ENCODE measurements around the gene GXYLT1. TPM values are rescaled to one million over a fixed set of nuclear protein-coding genes. Genes with fewer than 3 reads are reported as not detected.
"Not testable (repeated sequence)": the region's sequence is repeated elsewhere in the genome, so short reads cannot be mapped to it uniquely, and the experiment has no call there.

GXYLT1 gene
- total and polyA plus RNA-seq, 2 experiments from 2014 or later = 9.0 to 28.8 TPM

- TF ChIP-seq EZH2 (IDR thresholded peaks at IDR 0.05; ENCODE audit: borderline replicate concordance) (no peak), EZH2phosphoT487 (IDR thresholded peaks at IDR 0.05; ENCODE audit: low read depth, severe bottlenecking, unreplicated experiment) (no peak)
- TF ChIP-seq, protein P1, sequence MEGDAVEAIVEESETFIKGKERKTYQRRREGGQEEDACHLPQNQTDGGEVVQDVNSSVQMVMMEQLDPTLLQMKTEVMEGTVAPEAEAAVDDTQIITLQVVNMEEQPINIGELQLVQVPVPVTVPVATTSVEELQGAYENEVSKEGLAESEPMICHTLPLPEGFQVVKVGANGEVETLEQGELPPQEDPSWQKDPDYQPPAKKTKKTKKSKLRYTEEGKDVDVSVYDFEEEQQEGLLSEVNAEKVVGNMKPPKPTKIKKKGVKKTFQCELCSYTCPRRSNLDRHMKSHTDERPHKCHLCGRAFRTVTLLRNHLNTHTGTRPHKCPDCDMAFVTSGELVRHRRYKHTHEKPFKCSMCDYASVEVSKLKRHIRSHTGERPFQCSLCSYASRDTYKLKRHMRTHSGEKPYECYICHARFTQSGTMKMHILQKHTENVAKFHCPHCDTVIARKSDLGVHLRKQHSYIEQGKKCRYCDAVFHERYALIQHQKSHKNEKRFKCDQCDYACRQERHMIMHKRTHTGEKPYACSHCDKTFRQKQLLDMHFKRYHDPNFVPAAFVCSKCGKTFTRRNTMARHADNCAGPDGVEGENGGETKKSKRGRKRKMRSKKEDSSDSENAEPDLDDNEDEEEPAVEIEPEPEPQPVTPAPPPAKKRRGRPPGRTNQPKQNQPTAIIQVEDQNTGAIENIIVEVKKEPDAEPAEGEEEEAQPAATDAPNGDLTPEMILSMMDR (IDR thresholded peaks at IDR 0.05; ENCODE audit: poor library complexity) = no peak
- Histone ChIP-seq H3K9me3 (ENCODE audit: low read depth) (no peaks in the 10 kb centered on the region), H4K20me1 (ENCODE audit: insufficient read depth, poor library complexity, severe bottlenecking) (no peaks in the 10 kb centered on the region), H3K9me2 (replicated peaks; ENCODE audit: insufficient read depth) (no peaks in the 10 kb centered on the region), H3K4me2 (no peak overlapping the region), H3K4me3 (no peak overlapping the region), H3K36me3 (replicated peaks; ENCODE audit: insufficient read depth, low read depth) (no peaks in the 10 kb centered on the region), H3K4me1 (ENCODE audit: insufficient read depth) (no peaks in the 10 kb centered on the region), H3K27ac (no peak overlapping the region), H3K27me3 (no peaks in the 10 kb centered on the region), H3K79me2 (peaks cover 47% of the 10 kb centered on the region), H2AFZ (no peak overlapping the region)
- no peak for DNase-seq (ENCODE audit: low spot score)
- WGBS (ENCODE audit: low lambda C conversion rate, missing lambda C conversion rate) = 70% methylated on average over 2 of the region's 2 CpGs
Observed at GRCh38 chr12:42119085-42119633, 25.5 kb downstream of the GXYLT1 start.

DNA sequence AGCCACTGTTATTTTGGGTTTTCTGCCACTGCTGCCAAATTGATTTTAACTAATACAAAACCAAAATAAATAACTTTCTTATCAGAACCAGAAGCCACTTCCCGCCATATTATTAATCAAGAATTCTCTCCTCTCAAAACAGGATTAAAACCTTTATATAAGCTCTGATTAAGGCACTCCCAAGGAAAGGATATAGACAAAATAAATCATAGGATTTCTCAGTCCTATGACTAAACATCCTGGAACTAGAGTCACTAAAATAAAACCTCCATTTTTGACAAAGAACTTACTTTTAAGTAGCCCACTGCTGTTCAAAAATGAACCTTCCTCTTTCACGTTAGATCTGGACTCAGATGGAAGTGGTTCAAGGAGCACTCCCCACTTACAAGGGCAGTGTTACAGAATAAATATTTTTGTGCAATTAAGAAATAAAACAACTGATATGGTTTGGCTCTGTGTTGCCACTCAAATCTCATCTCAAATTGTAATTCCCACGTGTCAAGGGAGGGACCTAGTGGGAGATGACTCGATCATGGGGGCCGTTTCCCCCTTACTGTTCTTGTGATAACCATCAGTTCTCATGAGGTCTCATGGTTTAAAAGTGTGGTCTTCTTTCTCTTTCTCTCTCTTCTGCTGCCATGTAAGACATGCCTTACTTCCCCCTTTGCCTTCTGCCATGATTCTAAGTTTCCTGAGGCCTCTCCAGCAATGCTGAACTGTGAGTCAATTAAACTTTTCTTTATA, 26.4 kb downstream of the GXYLT1 start:
- no peaks in the 10 kb centered on the region for H3K9me2 ChIP-seq (replicated peaks; ENCODE audit: insufficient read depth)
- no peak overlapping the region for H3K4me3 ChIP-seq
- no peaks in the 10 kb centered on the region for H3K9me3 ChIP-seq (ENCODE audit: low read depth)
- WGBS (ENCODE audit: low lambda C conversion rate, missing lambda C conversion rate) = 93% methylated on average over 5 of the region's 5 CpGs
- H4K20me1 ChIP-seq (ENCODE audit: insufficient read depth, poor library complexity, severe bottlenecking) = no peaks in the 10 kb centered on the region
- DNase-seq (ENCODE audit: low spot score) = no peak
- H3K36me3 ChIP-seq (replicated peaks; ENCODE audit: insufficient read depth, low read depth) = no peaks in the 10 kb centered on the region
- TF ChIP-seq, protein P1 (IDR thresholded peaks at IDR 0.05; ENCODE audit: poor library complexity) = no peak
- TF ChIP-seq EZH2phosphoT487 (IDR thresholded peaks at IDR 0.05; ENCODE audit: low read depth, severe bottlenecking, unreplicated experiment) (no peak), EZH2 (IDR thresholded peaks at IDR 0.05; ENCODE audit: borderline replicate concordance) (no peak)
- no peaks in the 10 kb centered on the region for H3K27me3 ChIP-seq
- H3K4me1 ChIP-seq (ENCODE audit: insufficient read depth) = no peaks in the 10 kb centered on the region
- H3K4me2 ChIP-seq = no peak overlapping the region
- H3K27ac ChIP-seq = no peak overlapping the region
- peaks cover 43% of the 10 kb centered on the region for H3K79me2 ChIP-seq
- no peak overlapping the region for H2AFZ ChIP-seq

DNA sequence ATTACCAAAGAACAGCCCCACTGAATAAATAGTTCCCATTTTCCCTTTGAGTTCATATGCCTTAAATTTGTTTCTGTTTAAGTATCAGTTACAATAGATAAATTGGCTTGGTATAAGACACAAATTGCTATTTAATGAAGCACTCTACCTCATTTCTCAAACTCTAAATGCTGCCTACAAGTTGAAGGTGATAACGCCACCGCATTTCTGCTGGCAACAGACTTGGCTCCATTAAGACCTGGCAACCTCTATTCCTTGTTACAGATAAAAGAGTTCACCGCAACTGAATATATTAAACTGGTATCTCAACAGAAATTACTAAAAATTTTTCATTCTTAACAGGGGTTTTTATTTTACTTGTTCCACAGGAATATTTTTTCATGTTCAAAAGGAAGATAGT, 35.6 kb downstream of the GXYLT1 start:
- Histone ChIP-seq H3K79me2 (peaks cover 2% of the 10 kb centered on the region), H3K9me3 (ENCODE audit: low read depth) (no peaks in the 10 kb centered on the region), H3K27ac (no peak overlapping the region), H3K27me3 (no peaks in the 10 kb centered on the region), H3K9me2 (replicated peaks; ENCODE audit: insufficient read depth) (no peaks in the 10 kb centered on the region), H3K36me3 (replicated peaks; ENCODE audit: insufficient read depth, low read depth) (no peaks in the 10 kb centered on the region), H4K20me1 (ENCODE audit: insufficient read depth, poor library complexity, severe bottlenecking) (no peaks in the 10 kb centered on the region), H3K4me2 (no peak overlapping the region), H3K4me1 (ENCODE audit: insufficient read depth) (no peaks in the 10 kb centered on the region), H3K4me3 (no peak overlapping the region), H2AFZ (no peak overlapping the region)
- TF ChIP-seq EZH2phosphoT487 (IDR thresholded peaks at IDR 0.05; ENCODE audit: low read depth, severe bottlenecking, unreplicated experiment) = no peak
- no peak for TF ChIP-seq EZH2 (IDR thresholded peaks at IDR 0.05; ENCODE audit: borderline replicate concordance)
- TF ChIP-seq, protein P1 (IDR thresholded peaks at IDR 0.05; ENCODE audit: poor library complexity) = no peak
- 98% methylated on average over 3 of the region's 3 CpGs for WGBS (ENCODE audit: low lambda C conversion rate, missing lambda C conversion rate)
- no peak for DNase-seq (ENCODE audit: low spot score)

GRCh38 chr12:42106791-42107190, 37.9 kb downstream of the GXYLT1 start:
- H3K27me3 ChIP-seq; H3K79me2 ChIP-seq; H3K9me2 ChIP-seq (replicated peaks; ENCODE audit: insufficient read depth); H3K4me2 ChIP-seq; DNase-seq (ENCODE audit: low spot score); H3K4me1 ChIP-seq (ENCODE audit: insufficient read depth); H3K4me3 ChIP-seq; H3K9me3 ChIP-seq (ENCODE audit: low read depth); H3K27ac ChIP-seq; H2AFZ ChIP-seq; H4K20me1 ChIP-seq (ENCODE audit: insufficient read depth, poor library complexity, severe bottlenecking); H3K36me3 ChIP-seq (replicated peaks; ENCODE audit: insufficient read depth, low read depth): not testable (repeated sequence)
- WGBS (ENCODE audit: low lambda C conversion rate, missing lambda C conversion rate) = 96% methylated on average over 4 of the region's 4 CpGs
